Right kidney (tissue), 1 donor: ENCODE measurements around the gene ZFAND2A.
"Not testable (repeated sequence)": the region's sequence is repeated elsewhere in the genome, so short reads cannot be mapped to it uniquely, and the experiment has no call there.

Source experiments
- DNase-seq: peaks from one replicate; pipeline ENCODE4 v3.0.0-alpha.2; 2016

Gene ZFAND2A

DNA sequence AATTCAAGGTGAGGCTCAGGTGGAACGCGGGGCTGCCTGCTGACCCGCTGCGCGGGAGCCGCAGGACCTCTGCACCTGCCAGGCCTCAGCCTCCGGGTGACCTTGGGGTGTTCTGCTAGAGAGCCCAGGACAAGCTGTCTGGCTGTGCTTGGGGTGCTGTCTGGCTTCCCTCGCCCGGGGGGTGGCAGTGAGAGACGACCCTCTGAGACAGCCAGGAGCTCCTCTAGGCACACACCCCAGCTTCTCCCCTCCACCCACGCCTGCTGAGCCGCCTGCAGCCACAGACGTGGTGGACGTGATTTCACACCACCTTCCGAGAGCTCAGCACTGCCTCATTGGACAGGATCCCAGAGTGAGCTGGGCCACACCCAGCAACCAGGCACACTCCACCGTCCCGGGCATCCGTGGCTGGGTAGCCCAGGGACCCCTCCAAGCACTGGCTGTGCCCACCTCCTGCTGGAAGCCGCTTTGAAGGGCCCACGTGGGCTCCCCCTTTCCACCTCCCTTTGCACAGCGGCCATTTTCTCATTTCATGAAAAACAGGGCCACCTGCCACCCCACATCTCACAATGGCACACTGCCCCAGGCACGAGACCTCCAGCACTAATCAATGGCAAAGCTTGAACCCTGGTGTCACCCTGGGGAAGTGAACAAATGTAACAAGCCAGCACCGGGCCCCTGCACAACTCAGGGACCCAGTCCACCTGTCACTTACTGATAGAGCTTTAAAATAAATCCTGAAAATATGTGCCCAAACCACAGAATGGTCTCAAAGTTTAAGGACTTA is 35.0 kb downstream of the ZFAND2A start:
- DNase-seq, result no peak

DNA sequence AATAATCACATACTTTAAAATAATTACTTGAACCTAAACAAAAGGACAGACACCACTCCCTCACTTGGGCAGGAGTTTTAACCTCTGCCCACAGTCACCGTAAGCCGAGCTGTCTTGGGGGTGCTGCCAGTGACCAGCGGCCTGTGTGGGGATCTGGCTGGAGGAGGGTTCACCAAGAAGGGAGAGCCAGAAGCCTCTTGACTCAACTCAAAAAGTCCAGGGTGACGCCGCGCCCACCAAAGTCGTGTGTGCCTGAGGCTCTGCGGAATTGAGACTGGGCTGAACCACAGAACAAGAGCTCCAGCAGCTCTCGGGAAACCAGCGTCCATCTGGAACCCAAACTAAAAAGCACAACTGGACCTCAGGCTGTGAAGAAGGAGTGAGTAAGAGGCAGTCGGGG is 35.8 kb downstream of the ZFAND2A start:
- DNase-seq, result no peak

DNA sequence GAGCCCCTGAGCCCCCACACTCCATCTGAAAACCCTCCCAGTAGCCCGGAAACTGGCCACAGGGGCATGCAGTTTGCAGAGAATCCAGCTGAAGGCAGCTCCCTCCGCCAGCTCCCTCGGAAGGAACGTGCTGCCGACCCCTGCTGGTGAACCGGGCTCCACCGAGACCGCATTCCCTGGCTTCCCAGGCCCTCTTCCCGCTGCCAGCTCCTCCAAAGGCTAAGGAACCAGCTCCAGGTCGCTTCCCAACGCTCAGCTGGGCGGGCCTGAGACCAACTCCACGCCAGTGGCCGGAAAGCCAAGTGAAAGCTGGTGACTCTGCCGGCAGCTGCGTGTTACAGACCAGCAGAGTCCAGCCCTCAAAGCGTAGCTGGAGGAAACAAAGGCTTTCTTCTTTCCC is 36.3 kb downstream of the ZFAND2A start:
- no peak for DNase-seq

DNA sequence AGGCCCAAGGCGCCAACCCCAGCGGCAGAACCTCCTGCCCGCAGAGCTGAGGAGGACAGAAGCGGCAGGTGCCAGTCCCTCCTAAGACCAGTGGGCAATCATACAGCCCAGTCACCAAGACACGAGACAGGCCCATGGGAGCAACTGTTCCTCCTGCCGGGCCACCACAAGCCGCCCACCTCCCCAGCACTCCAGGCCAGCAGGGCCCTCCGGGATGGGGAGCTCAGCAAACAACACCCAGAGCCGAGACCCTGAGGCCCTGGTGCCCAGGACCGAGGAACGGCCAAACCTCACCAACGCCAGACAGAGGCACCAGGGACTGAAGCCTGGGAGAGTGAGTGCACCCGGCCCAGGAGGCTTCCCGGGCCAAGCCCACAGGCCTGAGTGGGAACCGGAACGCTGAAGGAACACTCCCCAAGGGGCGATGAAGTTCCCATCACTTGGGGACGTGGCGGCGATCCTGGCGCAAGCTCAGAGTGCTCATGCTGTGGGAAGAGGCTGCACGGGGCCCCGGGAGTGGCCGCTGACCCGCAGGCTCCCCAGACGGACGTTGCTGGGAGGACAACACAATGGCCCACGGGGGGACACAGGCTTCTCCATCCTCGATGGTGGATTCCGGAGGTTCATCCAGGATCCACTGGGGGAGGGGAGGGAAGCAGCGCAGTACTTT is 37.0 kb downstream of the ZFAND2A start:
- DNase-seq, result no peak

DNA sequence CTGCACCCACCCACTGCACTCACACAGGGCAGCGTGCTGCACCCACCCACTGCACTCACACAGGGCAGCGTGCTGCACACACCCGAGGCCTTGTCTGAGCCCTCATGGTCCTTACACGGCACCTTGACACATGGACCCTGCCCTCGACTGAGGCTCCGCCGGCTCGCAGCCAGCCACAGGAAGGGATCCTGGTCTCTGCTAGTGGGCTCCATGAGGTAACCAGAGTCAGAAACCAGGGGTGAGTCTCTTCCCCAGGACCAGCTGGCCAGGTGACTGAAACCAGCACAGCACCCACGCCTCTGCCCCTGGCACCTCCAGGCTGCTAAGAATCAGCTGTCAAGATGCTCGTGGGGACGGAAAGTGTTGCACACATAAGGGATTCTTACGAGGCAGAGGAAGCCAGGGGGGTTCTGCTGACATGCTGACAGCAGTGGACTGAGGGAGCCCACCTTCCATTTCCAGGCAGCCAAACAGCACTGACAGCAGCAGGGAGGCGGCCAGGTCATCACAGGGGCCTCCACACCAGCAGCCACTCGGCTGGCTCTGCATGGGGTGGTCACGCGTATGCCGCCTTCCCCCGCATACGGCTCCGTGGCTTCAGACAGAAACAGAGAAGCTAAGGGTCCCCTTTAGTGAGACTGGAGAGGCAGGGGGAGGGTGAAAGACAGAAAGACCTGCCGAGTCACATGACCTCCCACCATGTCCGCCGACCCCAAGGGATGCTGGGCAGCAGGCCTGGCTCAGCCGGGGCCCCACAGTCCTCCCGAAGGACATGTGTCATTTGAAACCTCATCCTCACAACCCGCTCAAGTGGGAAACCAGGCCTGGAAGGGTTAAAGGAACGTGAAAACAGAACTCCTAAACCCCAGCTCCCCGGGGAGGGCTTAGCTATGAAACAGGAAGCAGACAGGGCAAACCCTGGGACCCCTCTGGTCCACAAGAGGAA is 37.8 kb downstream of the ZFAND2A start:
- no peak for DNase-seq

DNA sequence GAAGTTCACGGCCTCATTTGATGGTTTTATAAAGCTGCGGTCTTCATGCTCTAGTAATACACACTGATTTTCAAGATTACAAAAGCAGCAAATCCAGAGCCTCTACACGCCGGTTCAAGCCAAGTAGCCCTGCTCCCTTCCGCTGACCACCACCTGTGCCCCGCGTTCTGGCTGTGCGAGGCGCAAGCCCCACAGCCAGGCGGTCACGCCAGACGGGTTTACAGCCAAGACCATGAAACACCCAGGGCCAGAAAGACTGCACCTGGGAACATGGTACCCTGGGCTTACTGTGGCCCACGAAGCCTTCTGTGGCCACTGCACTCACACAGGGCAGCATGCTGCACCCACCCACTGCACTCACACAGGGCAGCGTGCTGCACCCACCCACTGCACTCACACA is 38.5 kb downstream of the ZFAND2A start:
- no peak for DNase-seq

DNA sequence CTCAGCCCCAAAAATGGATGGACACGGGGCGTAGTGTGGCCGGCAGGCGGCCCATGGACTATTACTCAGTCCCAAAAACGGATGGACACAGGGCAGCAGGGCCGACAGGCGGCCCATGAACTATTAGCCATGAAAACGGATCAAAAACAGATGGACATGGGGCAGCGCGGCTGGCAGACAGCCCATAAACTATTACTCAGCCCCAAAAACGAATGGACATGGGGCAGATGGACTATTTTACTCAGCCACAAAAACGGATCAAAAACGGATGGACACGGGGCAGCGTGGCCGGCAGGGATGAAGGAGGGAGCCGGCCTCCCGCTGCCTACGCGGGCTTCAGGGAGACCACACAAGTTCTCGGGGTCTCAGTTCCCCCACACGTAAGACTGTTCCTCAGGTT is 39.2 kb downstream of the ZFAND2A start:
- DNase-seq, result no peak

DNA sequence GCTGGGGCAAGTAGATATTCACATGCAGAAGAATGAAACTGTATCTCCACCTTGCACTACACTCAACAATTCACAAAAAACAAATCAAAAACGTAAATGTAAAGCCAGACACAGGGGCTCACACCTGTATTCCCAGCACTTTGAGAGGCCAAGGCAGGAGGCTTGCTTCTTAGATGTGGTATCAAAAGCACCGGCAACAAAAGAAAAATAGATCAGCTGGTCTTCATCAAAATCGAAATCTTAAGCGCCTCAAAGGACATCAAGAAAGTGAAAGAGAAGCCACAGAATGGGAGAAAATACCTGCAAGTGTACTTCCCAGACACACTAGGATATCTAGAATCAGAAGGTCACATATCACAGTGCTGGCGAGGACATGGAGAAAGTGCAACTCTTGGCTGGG is 40.8 kb downstream of the ZFAND2A start:
- DNase-seq, result no peak

DNA sequence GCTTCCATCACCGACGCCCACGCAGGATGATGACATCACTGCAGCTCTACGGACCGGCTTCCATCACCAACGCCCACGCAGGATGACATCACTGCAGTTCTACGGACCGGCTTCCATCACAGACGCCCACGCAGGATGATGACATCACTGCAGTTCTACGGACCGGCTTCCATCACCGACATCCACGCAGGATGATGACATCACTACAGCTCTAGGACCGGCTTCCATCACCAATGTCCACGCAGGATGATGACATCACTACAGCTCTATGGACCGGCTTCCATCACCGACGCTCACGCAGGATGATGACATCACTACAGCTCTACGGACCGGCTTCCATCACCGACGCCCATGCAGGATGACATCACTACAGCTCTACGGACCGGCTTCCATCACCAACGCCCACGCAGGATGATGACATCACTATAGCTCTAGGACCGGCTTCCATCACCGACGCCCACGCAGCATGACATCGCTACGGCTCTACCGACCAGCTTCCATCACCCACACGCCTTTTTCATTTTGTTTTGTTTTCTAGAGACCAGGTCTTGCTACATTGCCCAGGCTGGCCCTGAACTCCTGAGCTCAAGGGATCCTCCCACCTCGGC is 42.6 kb downstream of the ZFAND2A start:
- no peak for DNase-seq

DNA sequence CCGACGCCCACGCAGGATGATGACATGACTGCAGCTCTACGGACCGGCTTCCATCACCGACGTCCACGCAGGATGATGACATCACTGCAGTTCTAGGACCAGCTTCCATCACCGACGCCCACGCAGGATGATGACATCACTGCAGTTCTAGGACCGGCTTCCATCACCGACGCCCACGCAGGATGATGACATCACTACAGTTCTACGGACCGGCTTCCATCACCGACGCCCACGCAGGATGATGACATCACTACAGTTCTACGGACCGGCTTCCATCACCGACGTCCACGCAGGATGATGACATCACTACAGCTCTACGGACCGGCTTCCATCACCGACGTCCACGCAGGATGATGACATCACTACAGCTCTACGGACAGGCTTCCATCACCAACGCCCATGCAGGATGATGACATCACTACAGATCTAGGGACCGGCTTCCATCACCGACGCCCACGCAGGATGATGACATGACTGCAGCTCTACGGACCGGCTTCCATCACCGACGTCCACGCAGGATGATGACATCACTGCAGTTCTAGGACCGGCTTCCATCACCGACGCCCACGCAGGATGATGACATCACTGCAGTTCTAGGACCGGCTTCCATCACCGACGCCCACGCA is 43.5 kb downstream of the ZFAND2A start:
- not testable (repeated sequence) for DNase-seq

DNA sequence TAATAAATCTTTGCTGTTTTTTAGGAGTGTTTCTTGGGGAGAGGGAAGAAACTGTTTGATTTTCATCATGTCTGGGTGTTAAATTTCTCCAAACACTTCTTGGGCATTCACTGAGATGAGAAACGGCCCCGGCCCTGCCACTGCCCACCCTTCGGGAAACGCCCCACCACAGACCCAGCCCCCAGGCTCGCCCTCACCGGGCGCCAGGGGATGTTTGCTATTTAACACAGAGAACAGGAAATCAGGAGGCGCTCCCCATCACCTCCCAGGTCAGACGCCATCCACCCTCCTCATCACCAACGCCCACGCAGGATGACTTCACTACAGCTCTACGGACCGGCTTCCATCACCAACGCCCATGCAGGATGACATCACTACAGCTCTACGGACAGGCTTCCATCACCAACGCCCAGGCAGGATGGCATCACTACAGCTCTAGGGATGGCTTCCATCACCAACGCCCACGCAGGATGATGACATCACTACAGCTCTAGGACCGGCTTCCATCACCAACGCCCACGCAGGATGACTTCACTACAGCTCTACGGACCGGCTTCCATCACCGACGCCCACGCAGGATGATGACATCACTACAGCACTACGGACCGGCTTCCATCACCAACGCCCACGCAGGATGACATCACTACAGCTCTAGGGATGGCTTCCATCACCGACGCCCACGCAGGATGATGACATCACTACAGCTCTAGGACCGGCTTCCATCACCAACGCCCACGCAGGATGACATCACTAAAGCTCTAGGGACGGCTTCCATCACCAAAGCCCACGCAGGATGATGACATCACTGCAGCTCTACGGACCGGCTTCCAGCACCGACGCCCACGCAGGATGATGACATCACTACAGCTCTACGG is 44.6 kb downstream of the ZFAND2A start:
- DNase-seq, result not testable (repeated sequence)

DNA sequence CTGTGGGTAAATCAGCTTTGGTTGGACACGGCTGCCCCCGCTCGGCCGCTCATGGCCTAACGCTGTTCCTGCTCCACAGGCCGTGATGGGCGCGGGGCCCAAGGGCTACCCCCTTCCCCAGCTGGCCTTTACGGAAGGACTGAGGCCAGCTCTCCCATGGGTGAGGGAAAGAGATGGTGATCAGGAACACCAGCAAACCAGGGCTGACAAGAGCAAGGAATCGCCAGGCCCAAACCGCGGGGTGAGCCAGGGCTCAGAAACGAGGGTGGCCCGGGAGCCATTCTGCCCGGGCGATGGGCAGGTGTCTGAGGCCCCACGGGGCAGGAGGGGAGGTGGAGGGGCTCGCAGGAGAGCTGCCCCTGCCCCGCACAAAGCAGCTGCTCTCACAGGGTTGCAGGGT is 45.5 kb downstream of the ZFAND2A start:
- no peak for DNase-seq

DNA sequence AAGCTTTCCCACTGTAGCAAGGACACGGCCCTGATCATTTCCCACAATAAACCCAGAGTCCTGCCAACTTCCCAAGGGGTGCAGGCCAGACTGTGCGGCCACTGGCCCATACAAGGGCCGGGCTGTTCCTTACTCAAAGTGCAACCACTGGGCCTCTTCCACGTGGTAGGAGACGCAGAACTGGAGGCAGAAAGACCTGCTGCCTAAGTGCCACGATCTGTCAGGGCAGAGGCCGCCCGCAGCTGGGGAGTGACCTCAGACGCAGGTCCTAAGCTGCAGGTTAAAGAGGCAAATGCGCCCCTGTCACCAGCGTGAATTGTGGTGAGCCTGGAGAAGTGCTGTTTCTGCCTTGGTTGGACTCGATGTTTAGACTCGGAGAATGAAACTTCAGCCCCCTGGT is 45.9 kb downstream of the ZFAND2A start:
- no peak for DNase-seq

DNA sequence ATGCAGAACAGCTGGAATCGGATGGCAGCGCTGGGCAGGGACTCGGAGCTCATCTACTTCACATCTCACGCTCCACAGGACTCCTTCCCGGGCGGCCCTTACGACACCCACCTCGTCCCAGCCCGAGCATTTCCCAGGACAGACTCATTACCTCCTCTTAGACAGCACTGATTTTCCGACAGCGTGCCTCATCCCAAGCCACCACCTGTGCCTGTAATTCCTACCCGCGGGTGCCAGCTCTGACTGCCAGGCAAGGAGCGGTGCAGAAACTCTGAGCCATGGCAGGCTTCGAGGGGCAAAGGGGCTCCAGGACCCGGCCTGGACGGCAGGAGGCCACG is 46.5 kb downstream of the ZFAND2A start:
- DNase-seq, result no peak

DNA sequence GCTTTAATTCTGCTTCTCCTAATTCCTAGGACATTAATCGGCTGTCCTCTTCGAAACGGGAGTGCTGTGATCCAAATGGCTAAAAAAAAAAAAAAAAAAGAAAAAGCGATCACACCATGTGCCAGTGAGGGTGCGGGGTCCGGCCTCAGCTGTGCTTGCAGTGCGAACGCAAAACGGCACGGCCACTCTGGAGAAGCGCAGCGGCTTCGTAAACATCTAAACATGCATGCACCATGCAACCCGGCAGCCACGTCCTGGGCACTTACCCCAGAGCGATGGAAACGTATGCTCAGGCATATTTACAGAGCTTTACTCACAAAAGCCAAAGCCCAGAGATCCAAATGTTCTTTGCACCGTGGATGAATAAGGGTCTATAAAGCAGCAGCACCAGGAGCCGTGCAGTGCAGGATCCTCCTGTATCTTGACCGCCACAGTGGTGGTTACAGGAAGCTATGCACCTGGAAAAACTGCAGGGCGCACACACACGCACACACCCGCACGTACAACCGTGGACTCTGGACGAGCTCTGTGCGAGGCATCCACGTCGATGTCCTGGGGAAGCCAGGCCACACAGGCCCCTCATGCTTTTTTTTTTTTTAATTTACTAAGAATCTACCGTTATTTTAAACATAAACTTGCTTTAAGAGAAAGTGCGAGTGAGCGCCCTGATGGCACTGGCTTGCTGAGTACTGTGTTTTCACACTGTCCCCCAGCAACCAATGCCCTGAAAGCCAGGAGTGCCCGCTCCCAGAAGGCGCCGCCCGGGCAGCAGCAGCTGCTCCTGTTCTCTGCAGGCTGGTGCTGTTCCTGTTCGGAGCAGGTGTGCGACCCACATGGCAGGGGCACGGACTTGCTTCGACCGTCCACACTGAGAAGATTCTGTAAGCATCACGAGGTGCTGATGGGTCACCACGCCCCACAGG is 47.1 kb downstream of the ZFAND2A start:
- no peak for DNase-seq

DNA sequence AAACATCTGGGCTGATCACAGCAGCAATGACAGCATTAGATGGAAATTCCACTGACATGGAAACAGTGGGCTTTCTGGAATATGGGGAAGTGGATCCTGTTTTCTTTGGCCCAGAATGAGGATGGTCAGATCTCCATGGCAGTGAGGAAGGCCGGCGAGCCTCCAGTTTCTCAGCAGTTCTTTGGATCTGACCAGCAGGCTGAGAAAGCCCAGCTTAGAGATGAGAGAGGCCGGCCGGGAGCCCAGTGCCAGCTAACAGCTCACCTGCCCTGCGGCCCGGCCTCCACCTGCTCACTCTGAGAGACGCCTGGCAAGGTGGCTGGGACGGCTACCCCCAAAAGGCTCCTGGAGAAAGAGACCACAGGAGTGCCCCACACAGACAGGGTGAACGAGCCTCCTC is 47.9 kb downstream of the ZFAND2A start:
- no peak for DNase-seq

DNA sequence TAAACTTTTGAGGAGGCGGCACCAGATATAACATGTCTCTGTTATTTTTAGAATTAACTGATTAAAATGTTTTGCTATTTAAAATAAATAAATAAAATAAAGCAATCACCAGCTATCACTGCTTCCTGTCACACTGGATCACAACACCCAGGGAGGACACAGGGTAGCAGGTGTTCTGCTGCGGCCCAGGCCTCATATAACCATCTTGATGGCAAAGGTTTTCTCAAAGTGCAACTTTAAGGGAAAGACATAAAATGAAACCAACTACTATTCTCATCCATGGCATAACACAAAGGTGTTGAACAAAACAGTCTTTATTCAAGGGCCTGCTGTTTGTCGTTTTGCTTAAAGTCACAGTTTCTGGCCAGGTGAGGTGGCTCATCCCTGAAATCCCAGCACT is 48.8 kb downstream of the ZFAND2A start:
- no peak for DNase-seq

DNA sequence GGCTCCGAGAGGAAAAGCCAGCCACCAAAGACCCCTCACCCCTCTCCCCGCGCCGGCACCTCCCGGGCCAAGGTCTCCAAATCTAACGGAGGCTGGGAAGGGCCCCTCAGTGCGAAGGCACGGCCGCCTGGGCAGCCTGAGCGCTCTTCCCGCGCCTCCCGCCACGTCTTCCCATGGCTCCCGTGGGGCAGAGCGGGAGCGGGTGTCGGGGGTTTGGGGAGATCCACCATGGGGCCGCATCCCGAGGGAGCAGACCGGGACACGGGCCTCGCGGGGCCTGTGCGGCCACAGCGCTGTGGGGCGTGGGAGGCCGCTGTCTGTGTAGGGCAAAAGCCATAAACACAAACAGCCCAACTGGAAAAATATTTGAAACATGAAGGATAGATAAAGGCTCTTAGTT is 49.6 kb downstream of the ZFAND2A start:
- no peak for DNase-seq

DNA sequence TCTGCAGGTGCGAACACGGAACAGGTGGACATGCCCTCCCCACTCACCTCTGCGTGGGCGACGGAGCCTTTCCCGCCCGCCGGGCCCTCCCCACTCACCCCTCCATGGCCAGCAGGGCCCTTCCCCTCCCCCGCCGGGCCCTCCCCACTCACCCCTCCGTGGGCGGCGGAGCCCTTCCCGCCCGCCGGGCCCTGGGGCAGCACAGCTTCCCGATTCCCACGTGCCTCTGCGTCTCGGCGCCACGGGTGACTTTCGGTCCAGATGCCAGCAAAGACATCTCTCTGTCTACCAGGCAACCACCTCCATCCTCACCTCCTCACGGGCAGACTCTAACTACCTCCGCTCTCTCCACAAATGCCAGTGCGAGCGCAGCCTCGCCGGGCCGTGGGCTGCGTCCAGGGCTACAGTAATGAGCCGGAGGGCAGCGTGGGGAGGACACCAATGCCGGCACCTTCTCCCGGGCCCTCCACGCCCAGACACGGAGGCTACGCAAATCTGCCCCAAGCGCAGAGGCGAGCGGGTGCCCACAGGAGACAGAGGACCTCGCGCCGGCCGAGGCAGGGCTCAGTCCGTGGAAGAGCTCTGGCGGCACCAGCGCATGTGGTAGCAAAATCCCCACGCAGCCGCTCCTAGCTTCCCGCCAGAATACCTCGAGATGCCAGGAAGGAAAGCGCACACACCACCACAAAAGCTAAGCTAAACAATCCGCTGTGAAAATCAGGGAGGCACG is 50.2 kb downstream of the ZFAND2A start:
- DNase-seq, result no peak
